ENCODE measurements around the gene APOA4.
"Not testable (repeated sequence)": the region's sequence is repeated elsewhere in the genome, so short reads cannot be mapped to it uniquely, and the experiment has no call there.

The APOA4 gene

DNA sequence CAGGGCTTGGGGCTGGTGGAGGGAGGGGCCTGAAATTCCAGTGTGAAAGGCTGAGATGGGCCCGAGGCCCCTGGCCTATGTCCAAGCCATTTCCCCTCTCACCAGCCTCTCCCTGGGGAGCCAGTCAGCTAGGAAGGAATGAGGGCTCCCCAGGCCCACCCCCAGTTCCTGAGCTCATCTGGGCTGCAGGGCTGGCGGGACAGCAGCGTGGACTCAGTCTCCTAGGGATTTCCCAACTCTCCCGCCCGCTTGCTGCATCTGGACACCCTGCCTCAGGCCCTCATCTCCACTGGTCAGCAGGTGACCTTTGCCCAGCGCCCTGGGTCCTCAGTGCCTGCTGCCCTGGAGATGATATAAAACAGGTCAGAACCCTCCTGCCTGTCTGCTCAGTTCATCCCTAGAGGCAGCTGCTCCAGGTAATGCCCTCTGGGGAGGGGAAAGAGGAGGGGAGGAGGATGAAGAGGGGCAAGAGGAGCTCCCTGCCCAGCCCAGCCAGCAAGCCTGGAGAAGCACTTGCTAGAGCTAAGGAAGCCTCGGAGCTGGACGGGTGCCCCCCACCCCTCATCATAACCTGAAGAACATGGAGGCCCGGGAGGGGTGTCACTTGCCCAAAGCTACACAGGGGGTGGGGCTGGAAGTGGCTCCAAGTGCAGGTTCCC, 6.5 kb upstream of the APOA4 start, which contains the start of gene APOC3:
APOC3 (plus strand) TSS at position 383 of the 659 bp plus-strand sequence. CDS start 676 bp downstream, outside the sequence.
- no peak for DNase-seq

DNA sequence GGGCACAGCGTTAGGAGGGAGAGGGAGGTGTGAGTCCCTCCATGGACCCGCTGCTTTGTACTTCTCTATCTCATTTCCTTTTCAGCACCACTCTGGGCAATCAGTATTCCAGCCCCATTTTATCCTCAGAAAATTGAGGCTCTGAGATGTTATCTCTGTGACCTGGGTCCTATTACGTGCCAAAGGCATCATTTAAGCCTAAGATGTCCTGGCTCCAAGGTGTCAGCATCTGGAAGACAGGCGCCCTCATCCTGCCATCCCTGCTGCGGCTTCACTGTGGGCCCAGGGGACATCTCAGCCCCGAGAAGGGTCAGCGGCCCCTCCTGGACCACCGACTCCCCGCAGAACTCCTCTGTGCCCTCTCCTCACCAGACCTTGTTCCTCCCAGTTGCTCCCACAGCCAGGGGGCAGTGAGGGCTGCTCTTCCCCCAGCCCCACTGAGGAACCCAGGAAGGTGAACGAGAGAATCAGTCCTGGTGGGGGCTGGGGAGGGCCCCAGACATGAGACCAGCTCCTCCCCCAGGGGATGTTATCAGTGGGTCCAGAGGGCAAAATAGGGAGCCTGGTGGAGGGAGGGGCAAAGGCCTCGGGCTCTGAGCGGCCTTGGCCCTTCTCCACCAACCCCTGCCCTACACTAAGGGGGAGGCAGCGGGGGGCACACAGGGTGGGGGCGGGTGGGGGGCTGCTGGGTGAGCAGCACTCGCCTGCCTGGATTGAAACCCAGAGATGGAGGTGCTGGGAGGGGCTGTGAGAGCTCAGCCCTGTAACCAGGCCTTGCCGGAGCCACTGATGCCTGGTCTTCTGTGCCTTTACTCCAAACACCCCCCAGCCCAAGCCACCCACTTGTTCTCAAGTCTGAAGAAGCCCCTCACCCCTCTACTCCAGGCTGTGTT, 5.8 kb upstream of the APOA4 start:
- DNase-seq, result no peak

DNA sequence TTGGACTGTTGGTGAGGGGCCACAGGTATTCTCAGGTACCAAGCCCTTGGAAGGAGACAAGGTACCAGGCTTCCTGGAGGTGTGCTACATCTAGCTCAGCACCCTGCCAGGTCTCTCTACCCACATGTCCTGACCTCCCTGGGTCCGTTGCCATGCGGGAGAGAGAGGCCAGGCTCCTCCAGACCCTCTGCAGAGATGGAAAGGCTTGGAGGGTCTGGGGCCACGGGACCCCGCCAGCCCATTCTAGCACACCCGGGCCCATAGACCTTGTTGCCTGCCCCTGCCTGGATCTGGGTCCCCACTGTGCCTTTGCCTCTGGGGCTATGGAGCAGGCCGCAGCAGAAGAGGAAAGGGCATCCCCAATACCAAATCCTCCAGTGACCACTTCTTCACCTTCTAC, 4.4 kb upstream of the APOA4 start:
- no peak for DNase-seq

DNA sequence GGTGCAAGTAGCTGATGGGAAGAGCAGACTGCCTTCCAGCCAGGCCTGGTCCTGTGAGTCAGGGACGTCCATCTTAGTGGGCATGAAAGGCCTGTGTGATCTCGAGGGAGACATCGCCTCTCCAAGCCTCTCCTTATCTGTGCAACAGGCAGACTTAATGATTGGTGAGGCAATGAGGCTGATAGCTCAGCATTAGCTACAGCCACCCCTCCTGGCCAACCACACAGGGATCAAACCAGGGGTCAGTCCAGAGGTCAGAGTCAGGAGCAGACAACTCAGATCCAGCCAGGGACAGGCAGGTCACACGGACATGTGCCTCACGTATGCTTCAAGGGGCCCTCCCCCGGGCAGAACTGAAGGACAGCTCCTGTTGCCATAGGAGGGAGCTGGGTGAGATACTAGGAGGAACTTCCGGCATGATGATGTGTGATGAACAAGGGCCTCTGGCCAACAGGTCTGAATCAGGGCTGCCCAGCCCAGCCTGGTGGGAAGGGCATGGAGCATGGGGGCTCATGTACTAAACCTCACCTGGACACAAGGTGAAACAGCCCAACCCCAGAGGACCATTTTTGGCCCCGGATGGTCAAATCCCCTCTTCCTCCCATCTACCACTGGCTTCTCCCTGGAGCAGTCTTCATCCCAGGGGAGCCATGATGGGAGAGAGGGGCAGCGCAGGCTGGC, 3.8 kb upstream of the APOA4 start:
- no peak for DNase-seq

DNA sequence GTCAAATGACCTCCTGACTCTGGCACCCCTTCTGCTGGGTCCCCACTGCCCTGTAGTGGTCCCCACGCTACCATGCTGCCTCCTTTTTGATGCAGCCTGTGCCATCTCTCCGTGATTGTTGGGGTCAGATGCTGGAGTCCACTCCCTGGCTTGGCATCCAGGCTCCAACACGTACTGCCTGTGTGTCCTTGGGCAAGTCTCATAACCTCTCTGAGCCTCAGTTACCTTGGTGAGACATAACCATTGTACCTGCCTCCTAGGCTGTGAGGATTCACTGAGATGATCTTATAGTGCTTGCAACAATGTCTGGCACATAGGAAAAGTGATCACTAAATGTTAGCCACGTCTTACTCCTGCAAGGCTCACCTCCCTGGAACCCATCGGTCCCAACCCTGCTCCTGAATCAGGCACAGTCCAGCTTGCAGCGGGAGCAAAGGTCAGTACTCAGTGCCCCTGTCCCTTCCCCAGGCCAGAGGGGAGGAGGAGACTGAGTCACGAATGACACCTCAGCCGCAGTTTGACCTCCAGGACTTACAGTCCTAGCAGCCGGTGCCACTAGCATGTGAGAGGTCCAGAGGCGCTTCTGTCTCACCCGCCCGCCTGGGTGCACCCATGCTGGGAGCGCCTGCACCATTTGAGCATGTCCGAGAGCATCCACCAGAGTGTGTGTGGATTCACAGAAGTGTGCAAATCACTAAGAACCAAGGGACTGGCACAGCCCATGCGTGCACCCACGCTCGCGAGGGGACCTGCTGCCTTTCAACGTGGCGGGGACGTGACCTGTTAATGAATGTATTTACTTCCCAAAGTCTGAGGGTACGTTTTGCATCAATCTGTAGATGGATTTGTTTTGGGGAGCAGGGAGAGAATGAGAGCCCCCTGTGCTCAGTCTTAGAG, 3.0 kb upstream of the APOA4 start:
- DNase-seq, result no peak

DNA sequence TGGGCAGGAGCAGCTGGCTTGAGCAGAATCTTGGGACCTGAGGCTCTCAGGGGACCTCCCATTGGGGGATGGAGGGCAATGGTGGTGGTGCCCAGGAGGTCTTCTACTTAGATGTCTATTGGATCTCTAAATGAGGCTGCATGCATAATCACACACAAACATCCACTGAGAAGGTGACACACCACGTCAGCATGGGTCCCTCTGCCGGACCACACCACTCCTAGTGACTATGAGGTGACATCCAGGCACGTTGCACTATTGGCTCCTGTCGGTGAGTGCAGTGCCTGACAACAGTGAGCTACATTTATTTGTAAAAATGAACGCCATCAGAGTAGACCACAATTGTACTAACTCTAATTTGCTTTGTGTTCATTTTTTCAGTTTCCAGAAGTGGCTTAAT, 2.3 kb upstream of the APOA4 start:
- no peak for DNase-seq

DNA sequence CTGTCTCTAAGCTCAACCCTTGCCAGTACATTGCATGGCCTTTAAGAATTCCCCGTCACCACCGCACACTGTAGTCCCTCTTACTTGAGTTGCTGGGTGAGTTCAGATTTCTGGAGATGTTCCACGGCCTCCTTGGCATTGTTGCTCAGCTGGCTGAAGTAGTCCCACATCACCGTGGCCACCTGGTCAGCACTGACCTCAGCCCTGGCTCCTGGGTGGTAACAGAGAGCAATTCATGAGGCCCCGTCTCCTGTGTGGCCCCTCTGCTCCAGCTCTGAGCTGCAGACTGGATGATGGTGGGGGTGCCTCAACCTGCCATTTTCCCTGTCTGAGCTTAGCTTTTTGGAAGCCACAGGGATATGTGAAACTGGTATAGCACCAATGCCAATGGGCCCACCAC, 529 bp downstream of the APOA4 start:
- DNase-seq, result no peak

DNA sequence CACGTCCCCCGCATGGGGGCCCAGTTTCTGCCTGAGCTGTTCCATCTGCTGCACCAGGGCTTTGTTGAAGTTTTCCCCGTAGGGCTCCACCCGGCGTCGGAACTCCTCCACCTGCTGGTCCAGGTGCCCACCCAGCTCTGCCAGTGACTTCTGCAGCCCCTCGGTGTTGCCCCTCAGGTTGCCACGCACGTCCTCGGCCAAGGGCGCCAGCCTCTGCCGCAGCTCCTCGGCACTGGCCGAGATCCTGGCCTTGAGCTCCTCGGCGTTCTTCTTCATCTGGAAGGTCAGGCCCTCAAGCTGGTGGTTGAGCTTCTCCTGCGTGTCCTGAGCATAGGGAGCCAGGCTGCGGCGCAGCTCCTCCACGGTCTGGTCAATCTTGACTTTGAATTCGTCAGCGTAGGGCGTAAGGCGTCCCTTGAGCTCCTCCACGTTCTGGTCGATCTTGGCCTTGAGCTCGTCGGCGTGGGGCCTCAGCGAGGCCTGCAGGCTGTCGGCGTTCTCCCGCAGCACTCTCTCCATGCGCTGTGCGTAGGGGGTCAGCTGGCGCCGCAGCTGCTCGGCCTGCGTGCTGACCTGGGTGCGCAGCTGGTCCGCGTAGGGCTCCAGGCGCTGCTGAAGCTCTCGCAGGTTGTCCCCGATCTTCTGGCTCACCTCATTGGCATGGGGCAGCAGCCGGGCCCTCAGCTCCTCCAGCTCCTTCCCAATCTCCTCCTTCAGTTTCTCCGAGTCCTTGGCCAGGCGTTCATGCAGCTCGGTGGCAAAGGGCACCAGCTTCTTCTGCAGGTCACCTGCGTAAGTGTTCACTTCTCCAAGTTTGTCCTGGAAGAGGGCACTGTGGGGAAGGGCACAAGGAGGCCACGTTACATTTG, 1.8 kb downstream of the APOA4 start:
- no peak for DNase-seq

DNA sequence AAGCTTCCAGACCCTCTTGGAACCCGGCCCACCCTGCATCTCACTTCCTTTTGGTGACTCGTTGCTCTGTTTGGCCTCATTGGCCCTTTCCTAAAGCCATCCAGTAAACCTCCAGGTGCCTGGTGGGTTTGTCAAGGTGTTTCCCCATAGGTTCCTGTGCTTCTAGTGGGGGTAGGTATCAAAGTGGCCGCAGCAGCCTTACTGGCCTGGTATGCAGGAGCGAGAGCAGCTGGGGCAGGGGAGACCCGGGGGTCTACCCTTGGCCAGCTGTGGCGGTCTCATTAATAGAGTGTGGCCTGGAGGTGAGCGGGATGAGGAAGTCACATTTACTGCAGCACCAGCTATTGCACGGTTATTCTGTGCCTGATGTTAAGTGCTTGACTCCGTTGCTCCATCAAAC, 4.1 kb downstream of the APOA4 start:
- DNase-seq, result no peak

DNA sequence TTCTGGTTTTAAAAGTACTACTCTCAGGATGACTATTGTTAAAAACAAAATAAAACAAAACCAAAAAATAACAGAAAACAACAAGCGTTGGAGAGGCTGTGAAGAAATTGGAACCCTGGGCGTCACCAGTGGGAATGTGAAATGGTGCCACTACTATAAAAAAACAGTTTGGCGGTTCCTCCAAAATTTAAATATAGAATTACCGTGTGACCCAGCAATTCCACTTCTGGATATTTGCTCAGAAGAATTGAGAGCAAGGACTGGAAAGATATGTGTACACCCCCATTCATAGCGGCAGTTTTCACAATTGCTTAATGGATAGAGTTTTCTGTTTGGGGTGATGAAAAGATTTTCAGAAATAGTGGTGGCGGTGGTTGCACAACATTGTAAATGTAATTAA, 8.6 kb downstream of the APOA4 start:
- DNase-seq, result no peak

DNA sequence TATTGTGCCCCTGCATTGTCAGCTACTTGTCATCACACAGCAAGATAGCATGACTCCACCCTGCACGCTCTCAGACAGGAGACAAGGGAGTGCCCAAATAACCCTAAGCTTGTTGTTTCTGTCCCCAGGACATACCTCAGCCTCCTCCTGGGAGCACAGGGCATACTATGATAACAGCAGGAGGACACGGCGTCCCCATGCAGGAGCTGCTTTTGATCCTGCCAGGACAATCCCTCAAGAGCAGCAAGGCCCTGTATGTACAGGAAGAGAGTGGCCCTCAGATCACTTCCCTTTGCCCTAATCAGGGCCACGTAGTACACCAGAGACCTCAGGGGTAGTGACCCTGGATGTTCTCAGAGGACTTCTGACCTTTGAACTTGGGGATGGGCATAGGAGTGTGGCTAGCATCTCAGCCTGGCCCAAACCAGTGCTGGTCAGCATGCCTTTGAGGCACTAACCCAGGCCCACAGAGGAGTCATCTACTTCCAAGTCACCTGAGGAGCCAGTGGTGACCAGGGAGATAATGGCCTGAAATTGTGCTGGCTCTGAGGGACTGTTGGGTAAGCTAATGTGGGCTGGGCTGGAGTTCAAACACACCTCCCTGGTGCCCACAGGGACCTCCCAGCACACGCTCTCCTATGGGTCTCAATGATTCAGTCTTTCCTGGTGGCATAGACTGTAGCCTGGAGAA, 9.2 kb downstream of the APOA4 start:
- DNase-seq, result no peak

DNA sequence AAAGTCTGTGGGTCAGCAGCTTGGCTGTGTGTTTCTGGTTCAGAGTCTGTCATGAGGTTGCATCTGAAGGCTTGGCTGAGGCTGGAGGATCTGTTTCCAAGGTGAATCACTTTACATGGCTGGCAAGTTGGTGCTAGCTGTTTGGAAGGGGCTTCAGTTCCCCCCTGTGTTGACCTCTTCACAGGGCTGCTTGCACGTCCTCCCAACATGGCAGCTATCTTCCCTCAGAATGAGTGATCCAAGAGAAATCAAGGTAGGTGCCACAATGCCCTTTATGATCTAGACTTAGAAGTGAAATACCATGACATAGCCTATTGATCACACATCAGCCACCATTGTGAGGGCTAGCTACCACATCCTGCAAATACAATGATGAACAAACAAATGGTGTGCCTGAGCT, 9.9 kb downstream of the APOA4 start:
- no peak for DNase-seq

DNA sequence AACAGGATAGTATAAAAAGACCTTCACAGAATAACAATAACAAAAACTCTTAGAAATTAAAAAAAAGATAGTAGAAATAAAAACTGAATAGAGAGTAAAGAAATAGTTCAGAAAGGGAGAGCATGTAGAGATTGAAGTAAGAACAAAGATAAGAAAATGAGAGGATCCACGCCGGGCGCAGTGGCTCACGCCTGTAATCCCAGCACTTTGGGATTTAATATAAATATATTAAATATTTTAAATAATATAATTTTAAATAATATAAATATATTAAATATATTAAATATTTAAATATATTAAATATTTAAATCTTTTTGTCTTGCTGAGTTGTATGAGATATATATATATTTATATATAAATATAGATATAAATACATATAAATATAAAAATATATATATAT, 11.0 kb downstream of the APOA4 start:
- DNase-seq, result no peak

DNA sequence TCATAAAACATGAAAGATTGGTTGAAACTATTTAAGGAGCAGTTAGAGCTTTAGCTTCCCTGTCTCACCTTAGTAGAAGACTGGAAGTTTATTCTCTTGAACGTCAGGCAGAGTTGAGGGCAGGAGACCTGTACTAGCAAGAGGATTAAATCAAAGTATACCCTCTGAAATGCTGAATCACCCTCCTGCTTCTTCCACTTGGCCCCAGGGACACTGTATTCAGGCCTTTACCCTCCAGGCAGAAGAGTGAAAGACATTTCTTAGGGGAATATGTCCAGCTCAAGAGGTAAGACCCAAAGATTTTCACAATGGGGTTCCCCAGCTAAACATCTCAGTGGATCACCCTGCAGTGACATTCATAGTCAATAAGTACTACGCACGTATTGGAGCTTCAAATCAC, 11.9 kb downstream of the APOA4 start:
- DNase-seq, result no peak

DNA sequence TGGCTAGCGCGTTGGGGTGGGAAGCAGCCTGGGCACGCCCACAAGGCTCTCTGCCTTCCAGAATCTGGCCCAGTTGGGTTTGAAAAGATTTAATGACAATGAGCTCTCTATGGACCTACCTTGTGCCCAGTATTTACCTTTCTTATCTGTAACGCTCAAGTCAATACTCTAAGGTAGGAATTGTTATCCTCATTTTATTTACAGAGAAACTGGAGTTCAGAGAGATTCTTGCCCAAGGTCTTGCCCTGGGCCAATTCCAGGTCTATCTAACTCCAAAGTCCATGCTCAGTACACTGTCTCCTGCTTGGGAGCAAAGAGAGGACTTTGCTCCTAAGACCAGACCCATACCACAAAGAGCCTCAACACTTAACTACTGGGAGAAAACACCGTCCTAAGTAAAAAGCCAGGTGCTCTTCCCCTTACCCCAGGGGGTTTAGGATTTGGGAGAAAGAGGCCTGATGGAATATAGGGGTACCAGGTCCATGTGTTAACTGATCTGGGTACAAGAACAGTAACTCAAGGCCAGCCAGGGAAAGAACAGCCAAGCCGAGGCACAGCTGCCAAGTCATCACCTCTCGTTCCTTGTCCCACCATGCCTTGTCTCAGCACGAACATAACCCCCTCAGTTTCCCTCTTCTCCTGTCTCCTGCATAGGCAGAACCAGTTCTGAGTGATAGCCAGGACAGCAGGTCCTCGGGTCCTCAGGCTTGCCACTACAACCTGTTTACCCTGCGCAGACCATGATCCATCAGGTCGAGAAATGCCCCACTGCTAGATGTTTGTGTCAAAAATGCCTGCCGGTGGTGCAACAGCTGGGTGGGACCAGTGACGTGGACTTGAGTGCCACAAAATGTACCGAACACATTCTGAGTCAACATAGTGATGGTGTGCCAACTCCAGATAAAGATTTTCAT, 14.6 kb downstream of the APOA4 start:
- no peak for DNase-seq

DNA sequence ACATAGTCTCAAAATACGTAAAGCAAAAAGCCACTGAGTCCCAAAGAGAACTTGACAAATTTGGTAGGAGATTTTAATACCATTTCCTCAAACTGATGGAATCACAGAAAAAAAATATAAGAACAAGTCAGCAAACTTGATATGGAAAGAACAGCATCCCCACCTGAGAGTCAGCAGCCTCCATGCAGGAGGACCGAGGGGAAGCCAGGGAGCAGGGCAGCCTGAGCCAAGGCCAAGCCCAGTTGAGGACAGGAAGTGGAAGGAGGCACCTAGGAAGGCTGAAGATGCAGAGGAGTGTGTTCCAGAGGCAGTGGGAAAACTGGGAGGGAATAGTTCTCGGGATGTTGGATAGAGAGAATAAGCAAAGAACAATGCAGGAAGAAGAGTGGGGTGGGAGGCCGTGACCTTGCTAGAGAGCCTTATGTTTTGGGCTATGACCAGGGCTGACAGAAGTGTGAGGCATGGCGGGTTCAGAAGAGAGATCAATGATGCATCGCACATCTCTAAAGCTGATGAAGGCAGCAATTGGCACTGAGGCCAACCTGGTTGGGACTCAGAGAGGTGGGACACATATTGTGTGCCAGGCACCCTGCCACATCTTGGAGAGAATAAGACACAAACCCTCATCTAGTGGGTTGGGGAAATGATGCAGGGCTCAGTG, 15.4 kb downstream of the APOA4 start:
- DNase-seq, result no peak

DNA sequence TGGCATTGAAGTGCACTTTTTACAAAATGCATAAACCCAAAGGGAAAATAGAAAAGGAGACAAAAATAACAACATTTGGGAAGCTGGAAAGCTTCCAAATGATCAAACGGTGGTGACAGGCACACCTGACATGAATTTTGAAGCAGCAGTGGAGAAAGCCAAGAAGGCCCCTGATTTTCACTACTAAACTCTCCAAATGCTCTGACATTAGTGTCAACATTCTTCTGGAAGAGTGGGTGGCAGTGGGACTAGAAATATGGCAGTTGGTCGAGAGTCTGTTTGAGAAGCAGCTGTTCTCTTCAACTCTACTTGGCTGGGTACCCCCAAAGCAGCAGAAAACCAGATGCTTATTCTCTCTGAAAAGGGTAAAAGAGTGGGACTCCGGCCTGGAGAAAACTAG, 19.1 kb downstream of the APOA4 start:
- DNase-seq, result no peak

DNA sequence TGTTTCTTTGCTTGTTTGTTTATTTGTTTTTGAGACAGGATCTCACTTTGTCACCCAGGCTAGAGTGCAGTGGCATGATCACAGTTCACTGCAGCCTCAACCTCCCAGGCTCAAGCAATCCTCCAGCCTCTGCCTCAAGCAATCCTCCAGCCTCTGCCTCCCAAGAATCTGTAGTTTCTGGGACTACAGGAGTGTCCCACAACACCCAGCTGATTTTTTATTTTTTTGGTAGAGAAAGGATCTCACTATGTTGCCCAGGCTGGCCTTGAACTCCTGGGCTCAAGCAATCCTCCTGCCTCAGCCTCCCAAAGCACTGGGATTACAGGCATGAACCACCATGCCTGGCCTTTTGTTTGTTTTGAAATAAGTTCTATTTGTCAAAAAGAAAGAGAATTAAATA, 21.4 kb downstream of the APOA4 start:
- not testable (repeated sequence) for DNase-seq

DNA sequence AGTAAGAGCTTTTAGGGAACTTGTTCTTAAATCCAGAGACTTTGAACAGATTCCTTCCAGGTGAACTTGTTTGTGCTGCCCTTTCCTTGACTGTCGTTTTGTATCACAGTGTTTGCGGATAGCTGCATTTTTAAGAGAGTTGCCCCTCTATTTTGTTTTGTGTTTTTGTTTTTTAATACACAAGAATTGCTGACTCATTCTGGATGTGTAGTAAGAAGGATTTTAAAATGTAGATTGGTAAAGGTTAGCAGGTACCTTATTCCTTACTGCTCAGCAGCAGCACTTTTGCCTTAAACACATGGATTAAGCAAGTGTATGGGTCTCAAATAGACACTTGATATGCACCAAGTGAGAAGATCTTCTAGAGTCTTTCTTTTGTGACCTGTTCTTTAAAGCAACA, 22.5 kb downstream of the APOA4 start:
- no peak for DNase-seq

Measured in NCI-H2107 (cell line).